HUES48 (cell line): Measurements from ENCODE around the gene HRAS.

Source experiments
- H3K27ac ChIP-seq: one replicate; pipeline ENCODE4 v1.7.0; 2013; ENCODE audit warnings: low read depth, low read length, inconsistent platforms
- H3K27me3 ChIP-seq: 2 replicates; pipeline ENCODE4 v1.6.1; 2013; ENCODE audit warnings: mild to moderate bottlenecking, low read length; ENCODE audit not compliant: control insufficient read depth, insufficient read depth
- H3K36me3 ChIP-seq: 2 replicates; pipeline ENCODE4 v1.6.1; 2013; ENCODE audit warnings: low read length; ENCODE audit not compliant: control insufficient read depth, insufficient read depth
- H3K4me1 ChIP-seq: 2 replicates; pipeline ENCODE4 v1.6.1; 2013; ENCODE audit warnings: mild to moderate bottlenecking, low read length; ENCODE audit not compliant: control insufficient read depth, insufficient read depth
- H3K4me3 ChIP-seq: 2 replicates; pipeline ENCODE4 v1.5.1; 2013; ENCODE audit warnings: mild to moderate bottlenecking, low read depth, low read length
- H3K9ac ChIP-seq: 2 replicates; pipeline ENCODE4 v1.6.1; 2013; ENCODE audit warnings: mild to moderate bottlenecking, low read depth, low read length, moderate library complexity
- H3K9me3 ChIP-seq: 2 replicates; pipeline ENCODE4 v1.6.1; 2013; ENCODE audit warnings: low read length; ENCODE audit not compliant: control insufficient read depth, insufficient read depth

The HRAS gene

GRCh38 chr11:565921-566509 is 30.6 kb upstream of the HRAS start:
- Histone ChIP-seq H3K36me3 (peaks cover 15% of the 10 kb centered on the region), H3K27me3 (no peaks in the 10 kb centered on the region; the same call in 1 of the 2 replicates), H3K27ac (peak overlapping the region; percentile 26), H3K4me3 (no peak overlapping the region), H3K9me3 (no peaks in the 10 kb centered on the region), H3K4me1 (peaks cover 4% of the 10 kb centered on the region), H3K9ac (no peak overlapping the region)

GRCh38 chr11:563812-564578 is 28.6 kb upstream of the HRAS start:
- Histone ChIP-seq H3K9ac (no peak overlapping the region), H3K27me3 (no peaks in the 10 kb centered on the region), H3K36me3 (peaks cover 15% of the 10 kb centered on the region), H3K4me3 (no peak overlapping the region), H3K9me3 (no peaks in the 10 kb centered on the region), H3K27ac (no peak overlapping the region), H3K4me1 (peaks cover 10% of the 10 kb centered on the region)

- Histone ChIP-seq H3K9me3 (no peaks in the 10 kb centered on the region), H3K27me3 (no peaks in the 10 kb centered on the region), H3K36me3 (peaks cover 15% of the 10 kb centered on the region), H3K9ac (no peak overlapping the region), H3K4me1 (peaks cover 10% of the 10 kb centered on the region), H3K4me3 (no peak overlapping the region), H3K27ac (no peak overlapping the region)
Observed at GRCh38 chr11:563066-563811, 27.9 kb upstream of the HRAS start.

GRCh38 chr11:562046-562645 is 26.8 kb upstream of the HRAS start:
- Histone ChIP-seq H3K4me3 (no peak overlapping the region; the same call in 1 of the 2 replicates), H3K36me3 (peaks cover 15% of the 10 kb centered on the region), H3K27ac (no peak overlapping the region), H3K27me3 (peaks cover 10% of the 10 kb centered on the region), H3K9me3 (no peaks in the 10 kb centered on the region), H3K9ac (no peak overlapping the region), H3K4me1 (peaks cover 10% of the 10 kb centered on the region)

GRCh38 chr11:561148-562003 is 26.0 kb upstream of the HRAS start:
- H3K27ac ChIP-seq = peak overlapping the region; percentile 42

GRCh38 chr11:560305-561147 is 25.1 kb upstream of the HRAS start, which contains the start of the genes LMNTD2 and RASSF7:
TSS of gene LMNTD2 (minus strand) at chr11:560738. CDS start at chr11:560716, 22 bp downstream.
TSS of gene RASSF7 (plus strand) at chr11:560970. CDS start at chr11:561769, 799 bp downstream.
- H3K27ac ChIP-seq = peak within 1 kb of the TSS; percentile 68
- peaks cover 26% of the 10 kb centered on the region for H3K27me3 ChIP-seq
- H3K4me1 ChIP-seq = peaks cover 10% of the 10 kb centered on the region
- H3K9ac ChIP-seq = peak within 1 kb of the TSS; percentile 44
- H3K36me3 ChIP-seq = peaks cover 15% of the 10 kb centered on the region
- peak within 1 kb of the TSS; percentile 87 for H3K4me3 ChIP-seq
- no peaks in the 10 kb centered on the region for H3K9me3 ChIP-seq

More at GRCh38 chr11:561148-562003, 26.0 kb upstream of the HRAS start:
- no peaks in the 10 kb centered on the region for H3K9me3 ChIP-seq
- H3K4me1 ChIP-seq = peaks cover 10% of the 10 kb centered on the region
- peaks cover 15% of the 10 kb centered on the region for H3K36me3 ChIP-seq
- H3K9ac ChIP-seq = peak overlapping the region; percentile 44
- peak overlapping the region; percentile 87 for H3K4me3 ChIP-seq
- H3K27me3 ChIP-seq = peaks cover 18% of the 10 kb centered on the region

- Histone ChIP-seq H3K9me3 (no peaks in the 10 kb centered on the region), H3K27ac (peak overlapping the region; percentile 68), H3K27me3 (peaks cover 27% of the 10 kb centered on the region), H3K4me1 (peaks cover 10% of the 10 kb centered on the region), H3K9ac (no peak overlapping the region), H3K36me3 (peaks cover 15% of the 10 kb centered on the region), H3K4me3 (peak overlapping the region; percentile 71)
Observed at GRCh38 chr11:559712-560304, 24.4 kb upstream of the HRAS start.

- Histone ChIP-seq H3K9ac (no peak overlapping the region), H3K27me3 (peaks cover 27% of the 10 kb centered on the region), H3K9me3 (no peaks in the 10 kb centered on the region), H3K4me3 (no peak overlapping the region), H3K36me3 (peaks cover 14% of the 10 kb centered on the region), H3K4me1 (peaks cover 10% of the 10 kb centered on the region), H3K27ac (no peak overlapping the region)
Observed at GRCh38 chr11:559020-559620, 23.7 kb upstream of the HRAS start.

GRCh38 chr11:558503-558902 is 23.1 kb upstream of the HRAS start:
- Histone ChIP-seq H3K27me3 (peaks cover 27% of the 10 kb centered on the region), H3K4me3 (no peak overlapping the region), H3K27ac (no peak overlapping the region), H3K36me3 (peaks cover 8% of the 10 kb centered on the region), H3K9me3 (no peaks in the 10 kb centered on the region), H3K9ac (no peak overlapping the region), H3K4me1 (peaks cover 10% of the 10 kb centered on the region)
